Measurements from ENCODE around the gene VPS54. TPM values are rescaled to one million over a fixed set of nuclear protein-coding genes. Genes with fewer than 3 reads are reported as not detected.

Gene VPS54
- total and polyA plus RNA-seq, 9 of the 15 experiments (the other 6 are each of a cell fraction or from before 2014, with no cell fraction given): 4.9 to 23.2 (median 13.2) TPM

DNA sequence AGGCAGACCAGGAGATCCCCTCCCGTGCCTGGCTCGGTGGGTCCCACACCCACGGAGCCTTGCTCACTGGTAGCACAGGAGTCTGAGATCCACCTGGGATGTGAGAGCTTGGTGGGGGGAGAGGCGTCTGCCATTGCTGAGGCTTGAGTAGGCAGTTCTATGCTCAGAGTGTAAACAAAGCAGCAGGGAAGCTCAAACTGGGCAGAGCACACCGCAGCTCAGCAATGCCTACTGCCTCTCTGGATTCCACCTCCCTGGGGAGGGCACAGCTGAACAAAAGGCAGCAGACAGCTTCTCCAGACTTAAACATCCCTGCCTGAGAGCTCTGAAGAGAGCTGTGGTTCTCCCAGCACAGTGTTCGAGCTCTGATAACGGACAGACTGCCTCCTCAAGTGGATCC lies 92.4 kb downstream of the VPS54 start (continued):
- TF ChIP-seq, protein P1, sequence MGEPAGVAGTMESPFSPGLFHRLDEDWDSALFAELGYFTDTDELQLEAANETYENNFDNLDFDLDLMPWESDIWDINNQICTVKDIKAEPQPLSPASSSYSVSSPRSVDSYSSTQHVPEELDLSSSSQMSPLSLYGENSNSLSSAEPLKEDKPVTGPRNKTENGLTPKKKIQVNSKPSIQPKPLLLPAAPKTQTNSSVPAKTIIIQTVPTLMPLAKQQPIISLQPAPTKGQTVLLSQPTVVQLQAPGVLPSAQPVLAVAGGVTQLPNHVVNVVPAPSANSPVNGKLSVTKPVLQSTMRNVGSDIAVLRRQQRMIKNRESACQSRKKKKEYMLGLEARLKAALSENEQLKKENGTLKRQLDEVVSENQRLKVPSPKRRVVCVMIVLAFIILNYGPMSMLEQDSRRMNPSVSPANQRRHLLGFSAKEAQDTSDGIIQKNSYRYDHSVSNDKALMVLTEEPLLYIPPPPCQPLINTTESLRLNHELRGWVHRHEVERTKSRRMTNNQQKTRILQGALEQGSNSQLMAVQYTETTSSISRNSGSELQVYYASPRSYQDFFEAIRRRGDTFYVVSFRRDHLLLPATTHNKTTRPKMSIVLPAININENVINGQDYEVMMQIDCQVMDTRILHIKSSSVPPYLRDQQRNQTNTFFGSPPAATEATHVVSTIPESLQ (CRISPR knock-in tag; IDR thresholded peaks at IDR 0.05): no peak
- TF ChIP-seq RBM22 (IDR thresholded peaks at IDR 0.05; ENCODE audit: low read depth, low read length, poor library complexity, severe bottlenecking): no peak
- TF ChIP-seq SMARCA4 (IDR thresholded peaks at IDR 0.05): no peak
- TF ChIP-seq TEAD2 (tag; IDR thresholded peaks at IDR 0.05): no peak
- TF ChIP-seq, protein P2, sequence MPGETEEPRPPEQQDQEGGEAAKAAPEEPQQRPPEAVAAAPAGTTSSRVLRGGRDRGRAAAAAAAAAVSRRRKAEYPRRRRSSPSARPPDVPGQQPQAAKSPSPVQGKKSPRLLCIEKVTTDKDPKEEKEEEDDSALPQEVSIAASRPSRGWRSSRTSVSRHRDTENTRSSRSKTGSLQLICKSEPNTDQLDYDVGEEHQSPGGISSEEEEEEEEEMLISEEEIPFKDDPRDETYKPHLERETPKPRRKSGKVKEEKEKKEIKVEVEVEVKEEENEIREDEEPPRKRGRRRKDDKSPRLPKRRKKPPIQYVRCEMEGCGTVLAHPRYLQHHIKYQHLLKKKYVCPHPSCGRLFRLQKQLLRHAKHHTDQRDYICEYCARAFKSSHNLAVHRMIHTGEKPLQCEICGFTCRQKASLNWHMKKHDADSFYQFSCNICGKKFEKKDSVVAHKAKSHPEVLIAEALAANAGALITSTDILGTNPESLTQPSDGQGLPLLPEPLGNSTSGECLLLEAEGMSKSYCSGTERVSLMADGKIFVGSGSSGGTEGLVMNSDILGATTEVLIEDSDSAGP (CRISPR knock-in tag; IDR thresholded peaks at IDR 0.05): no peak
- no peak for TF ChIP-seq TRIM24 (IDR thresholded peaks at IDR 0.05)
- TF ChIP-seq RFX7 (CRISPR knock-in tag; IDR thresholded peaks at IDR 0.05): no peak
- TF ChIP-seq RBM34 (IDR thresholded peaks at IDR 0.05; ENCODE audit: borderline replicate concordance, insufficient read depth, low read length): no peak
- TF ChIP-seq, protein P3, sequence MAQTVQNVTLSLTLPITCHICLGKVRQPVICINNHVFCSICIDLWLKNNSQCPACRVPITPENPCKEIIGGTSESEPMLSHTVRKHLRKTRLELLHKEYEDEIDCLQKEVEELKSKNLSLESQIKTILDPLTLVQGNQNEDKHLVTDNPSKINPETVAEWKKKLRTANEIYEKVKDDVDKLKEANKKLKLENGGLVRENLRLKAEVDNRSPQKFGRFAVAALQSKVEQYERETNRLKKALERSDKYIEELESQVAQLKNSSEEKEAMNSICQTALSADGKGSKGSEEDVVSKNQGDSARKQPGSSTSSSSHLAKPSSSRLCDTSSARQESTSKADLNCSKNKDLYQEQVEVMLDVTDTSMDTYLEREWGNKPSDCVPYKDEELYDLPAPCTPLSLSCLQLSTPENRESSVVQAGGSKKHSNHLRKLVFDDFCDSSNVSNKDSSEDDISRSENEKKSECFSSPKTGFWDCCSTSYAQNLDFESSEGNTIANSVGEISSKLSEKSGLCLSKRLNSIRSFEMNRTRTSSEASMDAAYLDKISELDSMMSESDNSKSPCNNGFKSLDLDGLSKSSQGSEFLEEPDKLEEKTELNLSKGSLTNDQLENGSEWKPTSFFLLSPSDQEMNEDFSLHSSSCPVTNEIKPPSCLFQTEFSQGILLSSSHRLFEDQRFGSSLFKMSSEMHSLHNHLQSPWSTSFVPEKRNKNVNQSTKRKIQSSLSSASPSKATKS (CRISPR knock-in tag; IDR thresholded peaks at IDR 0.05): no peak
- no peak for TF ChIP-seq MECOM (CRISPR knock-in tag; IDR thresholded peaks at IDR 0.05)
- TF ChIP-seq, protein P4, sequence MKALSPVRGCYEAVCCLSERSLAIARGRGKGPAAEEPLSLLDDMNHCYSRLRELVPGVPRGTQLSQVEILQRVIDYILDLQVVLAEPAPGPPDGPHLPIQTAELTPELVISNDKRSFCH (CRISPR knock-in tag; IDR thresholded peaks at IDR 0.05): no peak
- TF ChIP-seq, protein P4 (tag; IDR thresholded peaks at IDR 0.05): no peak
- no peak for TF ChIP-seq NR3C1 (CRISPR knock-in tag; IDR thresholded peaks at IDR 0.05)
- TF ChIP-seq, protein P5, sequence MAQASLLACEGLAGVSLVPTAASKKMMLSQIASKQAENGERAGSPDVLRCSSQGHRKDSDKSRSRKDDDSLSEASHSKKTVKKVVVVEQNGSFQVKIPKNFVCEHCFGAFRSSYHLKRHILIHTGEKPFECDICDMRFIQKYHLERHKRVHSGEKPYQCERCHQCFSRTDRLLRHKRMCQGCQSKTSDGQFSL (CRISPR knock-in tag; IDR thresholded peaks at IDR 0.05): no peak
- TF ChIP-seq, protein P5 (tag; IDR thresholded peaks at IDR 0.05): no peak
- TF ChIP-seq ZNF695 (CRISPR knock-in tag; IDR thresholded peaks at IDR 0.05): no peak

All from K562 (cell line).